ENCODE results near the gene ZHX3.

ZHX3 gene

DNA sequence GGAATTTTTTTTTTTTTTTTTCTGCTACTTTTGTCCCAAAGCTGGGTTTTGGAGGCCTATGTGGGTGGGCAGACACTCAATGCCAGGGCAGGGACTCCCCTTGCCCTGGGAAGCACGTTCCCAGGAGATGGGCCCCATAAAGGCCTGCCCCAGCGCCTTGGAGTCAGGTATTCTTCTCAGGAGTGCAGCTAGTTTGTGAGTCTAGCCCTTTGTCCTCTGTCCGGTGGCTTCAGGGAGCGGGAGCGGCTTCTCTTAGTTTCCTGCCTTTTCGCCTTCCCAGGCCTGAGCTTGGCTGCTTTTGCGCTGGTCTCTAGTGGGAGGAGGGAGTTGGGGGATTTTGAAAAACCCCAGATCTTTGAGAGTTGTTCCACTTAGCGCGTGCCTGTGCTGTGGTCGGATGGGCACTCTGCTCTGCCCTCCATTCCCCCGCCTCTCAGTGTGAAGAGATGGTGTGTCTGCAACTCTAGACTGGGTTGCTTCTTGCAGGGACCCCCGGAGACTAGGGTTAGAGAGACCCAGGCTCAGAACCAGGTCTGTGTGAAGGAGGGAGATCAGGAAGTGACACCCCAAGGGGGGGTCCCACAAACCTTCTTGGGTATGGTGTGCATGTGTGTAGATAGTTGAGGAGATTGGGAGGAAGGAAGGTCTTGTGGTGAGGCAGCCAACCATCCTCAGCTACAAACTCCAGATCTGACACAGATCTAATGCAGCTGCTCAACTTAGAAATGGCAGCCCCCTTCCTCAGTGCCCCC lies 178.9 kb downstream of the ZHX3 start:
- no peak for DNase-seq (ENCODE audit: low read depth in 1 of 2, low spot score in 1 of 2)

DNA sequence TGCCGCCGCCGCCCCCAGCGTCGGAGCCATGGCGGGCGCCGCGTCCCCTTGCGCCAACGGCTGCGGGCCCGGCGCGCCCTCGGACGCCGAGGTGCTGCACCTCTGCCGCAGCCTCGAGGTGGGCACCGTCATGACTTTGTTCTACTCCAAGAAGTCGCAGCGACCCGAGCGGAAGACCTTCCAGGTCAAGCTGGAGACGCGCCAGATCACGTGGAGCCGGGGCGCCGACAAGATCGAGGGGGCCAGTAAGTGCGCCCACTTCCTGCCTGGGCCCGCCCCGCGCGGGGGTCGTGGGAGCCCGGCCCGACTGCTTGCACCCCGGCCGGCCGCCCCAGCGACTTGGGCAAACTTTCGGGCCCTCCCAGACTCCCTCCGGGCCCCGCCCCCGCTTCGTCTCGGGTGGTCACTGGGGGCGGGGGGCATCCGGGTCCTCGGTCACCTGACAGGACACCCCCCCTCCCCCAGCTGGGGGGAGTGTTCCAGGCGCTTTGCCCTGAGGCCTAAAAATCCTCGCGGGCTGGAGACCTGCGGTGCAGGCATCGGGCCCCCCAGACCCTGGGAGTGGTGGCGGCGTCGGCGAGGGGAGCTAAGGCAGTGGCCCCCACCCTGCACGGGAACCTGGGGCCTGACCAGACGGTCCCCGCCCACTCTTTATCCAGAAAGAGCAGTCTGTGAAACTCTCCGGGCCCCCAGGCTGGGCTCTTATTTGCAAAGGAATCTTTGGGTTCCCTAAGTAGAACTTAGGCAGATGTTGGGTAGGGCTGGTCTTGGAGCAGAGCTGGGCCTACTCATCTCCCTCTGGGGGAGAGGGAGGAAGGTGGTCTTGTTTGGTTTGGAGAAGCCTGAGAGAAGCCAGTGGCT lies 179.7 kb downstream of the ZHX3 start:
- TF ChIP-seq GABPA (IDR thresholded peaks at IDR 0.05; ENCODE audit: low read depth) (no peak), POLR2AphosphoS5 (IDR thresholded peaks at IDR 0.05; ENCODE audit: low read depth) (no peak), SPI1 (IDR thresholded peaks at IDR 0.05; ENCODE audit: borderline replicate concordance, low read depth) (no peak)
- TF ChIP-seq, protein P1, sequence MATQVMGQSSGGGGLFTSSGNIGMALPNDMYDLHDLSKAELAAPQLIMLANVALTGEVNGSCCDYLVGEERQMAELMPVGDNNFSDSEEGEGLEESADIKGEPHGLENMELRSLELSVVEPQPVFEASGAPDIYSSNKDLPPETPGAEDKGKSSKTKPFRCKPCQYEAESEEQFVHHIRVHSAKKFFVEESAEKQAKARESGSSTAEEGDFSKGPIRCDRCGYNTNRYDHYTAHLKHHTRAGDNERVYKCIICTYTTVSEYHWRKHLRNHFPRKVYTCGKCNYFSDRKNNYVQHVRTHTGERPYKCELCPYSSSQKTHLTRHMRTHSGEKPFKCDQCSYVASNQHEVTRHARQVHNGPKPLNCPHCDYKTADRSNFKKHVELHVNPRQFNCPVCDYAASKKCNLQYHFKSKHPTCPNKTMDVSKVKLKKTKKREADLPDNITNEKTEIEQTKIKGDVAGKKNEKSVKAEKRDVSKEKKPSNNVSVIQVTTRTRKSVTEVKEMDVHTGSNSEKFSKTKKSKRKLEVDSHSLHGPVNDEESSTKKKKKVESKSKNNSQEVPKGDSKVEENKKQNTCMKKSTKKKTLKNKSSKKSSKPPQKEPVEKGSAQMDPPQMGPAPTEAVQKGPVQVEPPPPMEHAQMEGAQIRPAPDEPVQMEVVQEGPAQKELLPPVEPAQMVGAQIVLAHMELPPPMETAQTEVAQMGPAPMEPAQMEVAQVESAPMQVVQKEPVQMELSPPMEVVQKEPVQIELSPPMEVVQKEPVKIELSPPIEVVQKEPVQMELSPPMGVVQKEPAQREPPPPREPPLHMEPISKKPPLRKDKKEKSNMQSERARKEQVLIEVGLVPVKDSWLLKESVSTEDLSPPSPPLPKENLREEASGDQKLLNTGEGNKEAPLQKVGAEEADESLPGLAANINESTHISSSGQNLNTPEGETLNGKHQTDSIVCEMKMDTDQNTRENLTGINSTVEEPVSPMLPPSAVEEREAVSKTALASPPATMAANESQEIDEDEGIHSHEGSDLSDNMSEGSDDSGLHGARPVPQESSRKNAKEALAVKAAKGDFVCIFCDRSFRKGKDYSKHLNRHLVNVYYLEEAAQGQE (IDR thresholded peaks at IDR 0.05; ENCODE audit: insufficient replicate concordance, low read depth) = no peak
- TF ChIP-seq, protein P2, sequence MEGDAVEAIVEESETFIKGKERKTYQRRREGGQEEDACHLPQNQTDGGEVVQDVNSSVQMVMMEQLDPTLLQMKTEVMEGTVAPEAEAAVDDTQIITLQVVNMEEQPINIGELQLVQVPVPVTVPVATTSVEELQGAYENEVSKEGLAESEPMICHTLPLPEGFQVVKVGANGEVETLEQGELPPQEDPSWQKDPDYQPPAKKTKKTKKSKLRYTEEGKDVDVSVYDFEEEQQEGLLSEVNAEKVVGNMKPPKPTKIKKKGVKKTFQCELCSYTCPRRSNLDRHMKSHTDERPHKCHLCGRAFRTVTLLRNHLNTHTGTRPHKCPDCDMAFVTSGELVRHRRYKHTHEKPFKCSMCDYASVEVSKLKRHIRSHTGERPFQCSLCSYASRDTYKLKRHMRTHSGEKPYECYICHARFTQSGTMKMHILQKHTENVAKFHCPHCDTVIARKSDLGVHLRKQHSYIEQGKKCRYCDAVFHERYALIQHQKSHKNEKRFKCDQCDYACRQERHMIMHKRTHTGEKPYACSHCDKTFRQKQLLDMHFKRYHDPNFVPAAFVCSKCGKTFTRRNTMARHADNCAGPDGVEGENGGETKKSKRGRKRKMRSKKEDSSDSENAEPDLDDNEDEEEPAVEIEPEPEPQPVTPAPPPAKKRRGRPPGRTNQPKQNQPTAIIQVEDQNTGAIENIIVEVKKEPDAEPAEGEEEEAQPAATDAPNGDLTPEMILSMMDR (IDR thresholded peaks at IDR 0.05; ENCODE audit: insufficient read depth, low read length) = no peak
- H3K27ac ChIP-seq (replicated peaks) = no peak overlapping the region
- DNase-seq (ENCODE audit: low read depth in 1 of 2, low spot score in 1 of 2) = peak in 1 of 2 experiments; percentile 26
- peaks cover 6% of the 10 kb centered on the region for H3K27me3 ChIP-seq (ENCODE audit: insufficient read depth, poor library complexity, severe bottlenecking)
- peak overlapping the region; percentile 93 for H3K4me3 ChIP-seq (replicated peaks; ENCODE audit: insufficient read depth, low read length)

More for the DNA sequence above, 178.9 kb downstream of the ZHX3 start:
- no peak overlapping the region for H3K27ac ChIP-seq (replicated peaks)
- TF ChIP-seq POLR2AphosphoS5 (IDR thresholded peaks at IDR 0.05; ENCODE audit: low read depth) (no peak), GABPA (IDR thresholded peaks at IDR 0.05; ENCODE audit: low read depth) (no peak), SPI1 (IDR thresholded peaks at IDR 0.05; ENCODE audit: borderline replicate concordance, low read depth) (no peak)
- TF ChIP-seq, protein P1 (IDR thresholded peaks at IDR 0.05; ENCODE audit: insufficient replicate concordance, low read depth) = no peak
- TF ChIP-seq, protein P2 (IDR thresholded peaks at IDR 0.05; ENCODE audit: insufficient read depth, low read length) = no peak
- peaks cover 6% of the 10 kb centered on the region for H3K27me3 ChIP-seq (ENCODE audit: insufficient read depth, poor library complexity, severe bottlenecking)
- no peak overlapping the region for H3K4me3 ChIP-seq (replicated peaks; ENCODE audit: insufficient read depth, low read length)

DNA sequence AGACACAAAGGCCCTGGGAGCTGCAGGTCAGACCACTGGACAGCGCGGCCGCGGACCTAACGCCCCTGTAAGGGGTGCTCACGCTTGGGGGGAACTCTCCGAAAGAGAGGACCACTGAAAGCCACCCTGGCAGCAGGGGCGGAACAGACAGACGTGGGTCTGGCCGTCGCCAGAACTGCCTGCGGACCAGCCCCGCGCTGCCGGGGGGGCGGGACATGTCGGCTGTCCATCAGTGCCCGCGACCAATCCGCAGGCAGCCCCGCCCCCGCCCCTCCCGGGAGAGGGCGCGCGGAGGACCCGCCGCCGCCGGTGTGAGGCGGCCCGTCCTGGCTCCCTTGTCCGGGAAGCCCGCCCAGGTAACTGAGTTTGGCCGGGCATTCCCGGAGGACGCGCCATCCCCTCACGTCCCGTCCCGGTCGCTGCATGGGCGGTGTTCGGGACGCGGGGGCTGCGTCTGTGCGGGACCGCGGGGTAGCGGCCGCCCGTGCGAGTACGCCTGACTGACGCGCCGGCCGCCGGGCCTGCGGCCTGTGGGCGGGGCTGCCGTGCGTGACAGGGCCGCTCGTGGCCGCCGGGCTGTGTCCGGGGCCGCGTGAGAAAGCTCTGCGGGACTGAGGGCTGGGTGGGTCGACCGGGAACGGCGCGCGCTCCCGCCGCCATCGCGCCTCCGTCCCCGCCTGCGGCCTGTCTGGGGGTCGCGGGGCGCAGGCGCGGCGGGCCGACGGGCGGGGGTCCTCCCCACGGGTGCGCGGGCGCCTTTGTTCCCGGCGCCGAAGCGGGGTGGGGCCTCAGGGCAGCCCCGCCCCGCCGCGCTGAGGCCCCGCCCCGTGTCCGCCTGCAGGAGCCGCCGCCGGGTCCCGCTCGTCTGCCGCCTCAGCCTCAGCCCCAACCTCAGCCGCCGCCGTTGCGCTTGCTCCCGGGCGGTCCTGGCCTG lies 180.6 kb downstream of the ZHX3 start, which contains the start of gene PLCG1:
TSS of gene PLCG1 (plus strand) at position 864 of the 934 bp plus-strand sequence. CDS start 99 bp downstream, outside the sequence.
- TF ChIP-seq SPI1 (IDR thresholded peaks at IDR 0.05; ENCODE audit: borderline replicate concordance, low read depth) (no peak), GABPA (IDR thresholded peaks at IDR 0.05; ENCODE audit: low read depth) (no peak), POLR2AphosphoS5 (IDR thresholded peaks at IDR 0.05; ENCODE audit: low read depth) (no peak)
- TF ChIP-seq, protein P2 (IDR thresholded peaks at IDR 0.05; ENCODE audit: insufficient read depth, low read length) = no peak
- TF ChIP-seq, protein P1 (IDR thresholded peaks at IDR 0.05; ENCODE audit: insufficient replicate concordance, low read depth) = no peak
- peaks cover 6% of the 10 kb centered on the region for H3K27me3 ChIP-seq (ENCODE audit: insufficient read depth, poor library complexity, severe bottlenecking)
- peak; percentile 56 to 63 for DNase-seq (ENCODE audit: low read depth in 1 of 2, low spot score in 1 of 2)
- peak within 1 kb of the TSS; percentile 93 for H3K4me3 ChIP-seq (replicated peaks; ENCODE audit: insufficient read depth, low read length)
- H3K27ac ChIP-seq (replicated peaks) = no peak within 1 kb of the TSS
